Sigmoid colon (tissue), 3 donors: Measurements from ENCODE around the gene PCDH12.

Experiments used
- POLR2A ChIP-seq, 2 donors: fragments of 450-650 bp; IDR thresholded peaks; one replicate each; pipeline ENCODE4 v1.6.1; 2016; ENCODE audit warnings: antibody characterized with exemption in 2 of 2, mild to moderate bottlenecking in 2 of 2, moderate library complexity in 2 of 2
- TF ChIP-seq, protein P1 (sequence below), 4 experiments: fragments of 450-650 bp in 3 of 4; fragments of 200-600 bp in 1 of 4; IDR thresholded peaks; one replicate each; pipeline ENCODE4 v1.5.1; 2016 to 2019; ENCODE audit warnings: antibody characterized with exemption in 4 of 4, mild to moderate bottlenecking in 3 of 4, moderate library complexity in 2 of 4

DNA sequence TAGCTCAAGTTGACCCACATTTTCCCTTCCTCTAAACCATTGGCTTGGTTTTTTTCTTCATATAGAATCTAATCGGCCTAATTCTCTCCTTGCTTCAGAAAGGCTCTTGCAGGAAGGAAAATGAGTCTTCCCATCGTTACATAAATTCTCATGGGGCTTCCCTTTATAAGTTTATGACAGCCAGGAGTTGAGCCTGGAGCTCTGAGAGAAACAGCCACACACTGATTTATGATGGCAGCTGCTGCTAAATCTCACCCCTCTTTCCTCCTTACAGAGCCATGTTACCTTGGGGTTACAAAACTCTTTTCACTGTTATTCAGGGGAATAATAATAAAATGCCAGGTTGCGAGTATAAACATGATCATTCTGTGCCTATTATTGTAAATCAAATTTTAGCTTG, 5.7 kb upstream of the PCDH12 start:
- TF ChIP-seq, protein P1, sequence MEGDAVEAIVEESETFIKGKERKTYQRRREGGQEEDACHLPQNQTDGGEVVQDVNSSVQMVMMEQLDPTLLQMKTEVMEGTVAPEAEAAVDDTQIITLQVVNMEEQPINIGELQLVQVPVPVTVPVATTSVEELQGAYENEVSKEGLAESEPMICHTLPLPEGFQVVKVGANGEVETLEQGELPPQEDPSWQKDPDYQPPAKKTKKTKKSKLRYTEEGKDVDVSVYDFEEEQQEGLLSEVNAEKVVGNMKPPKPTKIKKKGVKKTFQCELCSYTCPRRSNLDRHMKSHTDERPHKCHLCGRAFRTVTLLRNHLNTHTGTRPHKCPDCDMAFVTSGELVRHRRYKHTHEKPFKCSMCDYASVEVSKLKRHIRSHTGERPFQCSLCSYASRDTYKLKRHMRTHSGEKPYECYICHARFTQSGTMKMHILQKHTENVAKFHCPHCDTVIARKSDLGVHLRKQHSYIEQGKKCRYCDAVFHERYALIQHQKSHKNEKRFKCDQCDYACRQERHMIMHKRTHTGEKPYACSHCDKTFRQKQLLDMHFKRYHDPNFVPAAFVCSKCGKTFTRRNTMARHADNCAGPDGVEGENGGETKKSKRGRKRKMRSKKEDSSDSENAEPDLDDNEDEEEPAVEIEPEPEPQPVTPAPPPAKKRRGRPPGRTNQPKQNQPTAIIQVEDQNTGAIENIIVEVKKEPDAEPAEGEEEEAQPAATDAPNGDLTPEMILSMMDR (IDR thresholded peaks at IDR 0.05): no peak
- TF ChIP-seq POLR2A (IDR thresholded peaks at IDR 0.05): no peak
